HG03108 (cell line): Measurements from ENCODE around the gene NGB.

Source experiments
- ATAC-seq: cut with Tn5 transposase; IDR thresholded peaks from one replicate; pipeline ENCODE4 v1.9.1; 2021; ENCODE audit warnings: moderate library complexity; ENCODE audit not compliant: unreplicated experiment

Gene NGB

GRCh38 chr14:77265561-77266335 is 5.3 kb downstream of the NGB start:
- no peak for ATAC-seq

- ATAC-seq: no peak
Measured at GRCh38 chr14:77265187-77265515, 5.9 kb downstream of the NGB start.

DNA sequence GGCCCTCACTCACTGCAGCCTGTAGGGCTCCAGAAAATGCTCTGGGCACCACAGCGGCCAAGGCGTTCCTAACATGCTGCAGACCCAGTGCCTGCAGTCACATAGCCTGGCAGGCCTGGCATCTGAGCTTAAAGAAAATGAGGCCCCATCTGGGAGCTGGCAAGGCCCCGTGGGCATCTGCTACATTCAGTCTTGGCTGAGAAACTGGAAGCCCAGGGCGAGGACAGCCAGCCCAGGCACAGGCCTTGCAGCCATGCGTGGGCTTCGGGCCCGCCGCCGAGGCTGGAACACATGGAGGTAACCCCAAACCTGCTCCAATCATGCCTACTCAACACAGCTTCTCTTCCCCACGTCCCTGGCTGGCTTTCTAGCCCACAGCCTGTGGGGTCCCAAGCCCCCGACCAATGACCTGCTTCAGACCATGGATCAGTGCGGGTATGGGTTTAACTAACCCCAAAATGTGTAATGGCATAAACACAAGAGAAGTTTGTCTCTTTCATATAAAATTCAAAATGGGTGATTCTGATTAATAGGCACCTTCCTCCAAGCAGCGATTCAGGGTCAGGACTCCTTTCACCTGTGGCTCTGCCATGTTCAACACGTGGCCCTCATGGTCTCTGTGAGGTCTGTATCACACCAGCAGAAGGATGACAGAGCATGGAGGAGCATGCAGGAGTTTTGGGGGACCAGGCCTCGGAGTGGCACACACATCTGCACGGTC is 6.4 kb downstream of the NGB start:
- ATAC-seq: no peak

GRCh38 chr14:77260631-77261030 is 10.4 kb downstream of the NGB start:
- no peak for ATAC-seq

GRCh38 chr14:77260199-77260598 is 10.8 kb downstream of the NGB start:
- no peak for ATAC-seq

GRCh38 chr14:77259025-77259715 is 11.8 kb downstream of the NGB start:
- no peak for ATAC-seq

DNA sequence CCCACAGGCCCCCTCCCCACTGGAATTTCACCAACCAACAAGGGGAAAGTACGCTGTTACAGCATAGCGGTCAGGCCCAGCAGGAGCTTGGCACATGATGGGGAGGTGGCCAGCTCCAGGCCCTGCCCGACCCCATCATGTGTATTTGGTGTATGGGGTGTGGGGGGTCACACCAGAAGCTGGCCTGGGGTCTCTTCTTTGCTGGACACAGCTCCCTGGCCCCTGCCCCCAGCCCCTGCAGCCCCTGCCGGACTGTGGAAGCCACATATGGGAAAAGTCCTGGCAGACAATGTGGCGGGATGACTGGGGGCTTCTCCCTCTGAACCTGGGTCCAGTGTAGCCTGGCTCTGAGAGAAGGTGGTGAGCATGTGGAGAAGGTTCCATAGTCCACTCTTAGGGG is 12.4 kb downstream of the NGB start:
- ATAC-seq: no peak

GRCh38 chr14:77257700-77258099 is 13.3 kb downstream of the NGB start:
- no peak for ATAC-seq

- ATAC-seq: no peak
Measured at GRCh38 chr14:77256694-77257093, 14.3 kb downstream of the NGB start.

GRCh38 chr14:77253333-77254190 is 17.4 kb downstream of the NGB start:
- ATAC-seq: no peak

DNA sequence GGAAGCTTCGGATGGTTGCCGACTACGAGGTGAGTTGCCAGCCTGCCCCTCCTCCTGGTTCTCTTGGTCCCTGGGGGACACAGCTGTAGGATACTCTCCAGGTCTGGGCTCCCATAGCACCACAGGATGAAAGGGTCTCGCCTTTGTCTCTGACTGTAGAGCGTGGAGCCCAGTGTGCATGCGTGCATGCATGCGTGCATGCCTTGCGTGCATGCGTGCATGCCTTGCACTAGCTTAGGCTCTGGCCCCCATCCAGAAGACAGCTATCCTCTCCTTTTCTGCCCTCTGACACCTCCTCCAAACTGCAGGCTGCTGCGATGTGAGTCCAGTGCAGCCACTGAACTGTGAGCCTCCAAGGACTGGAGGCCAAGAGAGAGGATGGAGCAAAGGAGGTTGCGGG is 19.1 kb downstream of the NGB start:
- no peak for ATAC-seq

GRCh38 chr14:77250927-77251326 is 20.1 kb downstream of the NGB start:
- no peak for ATAC-seq

GRCh38 chr14:77249286-77249685 is 21.7 kb downstream of the NGB start:
- no peak for ATAC-seq

DNA sequence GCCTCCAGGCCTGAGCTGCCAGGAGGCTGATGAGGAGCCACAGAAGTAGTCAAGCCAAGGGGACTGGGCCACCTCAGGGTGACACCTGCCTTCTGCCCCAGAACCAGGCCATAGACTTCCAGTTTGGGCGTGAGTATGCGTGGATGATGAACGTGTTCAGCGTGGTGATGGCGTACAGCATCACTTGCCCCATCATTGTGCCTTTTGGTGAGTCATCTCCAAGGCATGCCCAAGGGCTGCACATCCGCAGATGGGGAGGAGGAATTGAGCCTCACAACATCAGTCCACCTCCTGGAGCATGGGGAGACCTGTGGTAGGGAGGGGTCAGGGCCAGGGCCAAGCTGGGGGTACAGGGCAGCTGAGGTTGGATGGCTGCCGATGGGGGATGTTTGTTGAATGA is 22.3 kb downstream of the NGB start:
- ATAC-seq: no peak

- ATAC-seq: no peak
Measured at GRCh38 chr14:77246784-77247183, 24.2 kb downstream of the NGB start.

DNA sequence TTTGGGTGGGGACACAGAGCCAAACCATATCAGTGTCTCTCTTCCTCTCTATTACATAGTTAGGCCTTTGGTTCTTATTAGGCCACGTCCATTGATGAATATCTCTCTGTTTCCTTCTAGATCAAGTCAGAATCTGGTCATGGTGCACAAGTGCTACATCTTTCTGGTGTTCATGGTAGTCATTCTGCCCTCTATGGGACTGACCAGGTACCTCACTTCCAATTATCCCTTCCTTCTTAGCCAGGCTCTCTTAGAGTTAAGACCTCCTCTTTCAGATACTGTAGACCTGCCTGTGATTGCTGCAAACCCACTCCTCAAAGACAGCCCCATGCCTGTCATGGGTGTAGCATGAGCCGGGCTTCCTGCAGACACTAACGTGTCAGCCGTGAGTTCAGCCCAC is 25.2 kb downstream of the NGB start:
- no peak for ATAC-seq

GRCh38 chr14:77243853-77244252 is 27.2 kb downstream of the NGB start:
- ATAC-seq: no peak

GRCh38 chr14:77242752-77243151 is 28.3 kb downstream of the NGB start:
- ATAC-seq: no peak

- ATAC-seq: no peak
Measured at GRCh38 chr14:77241955-77242354, 29.1 kb downstream of the NGB start.

DNA sequence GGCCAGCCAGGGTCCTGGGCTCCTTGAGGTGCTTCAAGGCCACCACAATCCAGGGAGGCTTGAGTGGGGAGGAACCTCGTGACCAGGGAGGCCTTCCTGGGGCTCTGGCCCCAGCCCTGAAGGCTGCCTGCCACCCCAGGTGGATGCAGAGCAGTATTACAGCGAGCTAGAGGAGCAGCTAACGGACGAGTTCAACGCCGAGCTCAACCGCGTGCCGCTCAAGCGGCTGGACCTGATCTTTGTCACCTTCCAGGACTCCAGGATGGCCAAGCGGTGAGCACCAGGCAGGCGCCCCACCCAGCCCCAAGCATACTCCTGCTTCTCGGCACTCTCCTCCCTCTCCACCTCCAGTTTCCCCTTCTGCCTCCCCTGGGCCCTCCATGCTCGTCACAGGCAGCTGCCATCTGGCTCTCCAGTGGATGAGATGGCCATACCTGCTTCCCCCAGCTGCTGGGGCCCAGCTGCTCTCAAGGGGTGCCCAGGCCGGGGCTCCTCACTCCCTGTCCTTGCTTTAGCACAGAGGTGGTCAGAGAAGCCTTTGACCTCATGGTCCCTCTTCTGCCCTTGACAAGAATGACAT is 30.6 kb downstream of the NGB start:
- no peak for ATAC-seq

DNA sequence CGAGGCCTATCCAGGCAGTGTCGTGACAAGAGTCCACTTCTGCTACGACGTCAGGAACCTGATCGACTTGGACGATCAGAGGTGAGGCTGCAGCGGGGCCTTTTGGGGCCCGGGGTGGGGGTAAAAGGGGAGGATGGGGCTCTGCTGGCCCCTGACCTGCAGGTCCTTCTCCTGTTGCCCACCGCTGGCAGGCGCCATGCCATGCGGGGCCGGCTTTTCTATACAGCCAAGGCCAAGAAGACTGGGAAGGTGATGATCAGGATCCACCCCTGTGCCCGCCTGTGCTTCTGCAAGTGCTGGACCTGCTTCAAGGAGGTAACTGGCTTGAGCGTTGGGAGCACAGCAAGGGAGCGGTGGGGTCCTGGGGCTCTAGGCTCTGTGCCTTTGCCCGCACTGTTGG is 31.6 kb downstream of the NGB start:
- ATAC-seq: no peak
